ENCODE results near the gene WDR11.

WDR11 gene

GRCh38 chr10:120950051-120950561 is 98.9 kb downstream of the WDR11 start:
- H3K9ac ChIP-seq (ENCODE audit: low read length): no peak overlapping the region
- H2AFZ ChIP-seq (ENCODE audit: low read length): no peak overlapping the region

DNA sequence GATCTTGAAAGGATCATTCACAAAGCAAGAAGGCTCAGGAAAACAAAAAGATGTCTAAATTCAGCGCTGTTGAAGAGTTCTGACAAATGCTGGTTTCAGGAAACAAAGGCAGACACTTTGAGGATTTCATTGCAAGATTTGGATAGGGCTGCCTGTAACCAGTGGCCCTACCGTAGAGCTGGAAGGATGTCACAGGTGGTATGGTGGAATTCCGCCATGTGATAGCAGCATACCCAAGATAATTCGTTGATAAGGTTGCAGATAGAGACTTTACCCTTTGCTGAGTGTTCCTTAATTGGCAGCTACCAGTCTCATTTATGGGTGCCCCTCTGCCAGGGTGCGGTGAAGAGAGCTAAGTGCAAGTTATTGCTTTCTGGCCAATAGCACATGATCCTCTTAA is 100.1 kb downstream of the WDR11 start:
- Histone ChIP-seq H3K9me2 (replicated peaks; ENCODE audit: insufficient read depth, low read length) (no peaks in the 10 kb centered on the region), H3K4me3 (ENCODE audit: low read length) (no peak overlapping the region), H3K36me3 (replicated peaks; ENCODE audit: insufficient read depth, low read length) (no peaks in the 10 kb centered on the region), H3K27me3 (replicated peaks; ENCODE audit: insufficient read depth, low read length) (peaks cover 9% of the 10 kb centered on the region), H3K79me2 (ENCODE audit: low read length) (no peaks in the 10 kb centered on the region), H4K20me1 (ENCODE audit: insufficient read depth, low read length) (no peaks in the 10 kb centered on the region), H3K4me1 (ENCODE audit: low read length) (no peaks in the 10 kb centered on the region), H3K9me3 (replicated peaks; ENCODE audit: insufficient read depth, low read length) (no peaks in the 10 kb centered on the region), H3K9ac (ENCODE audit: low read length) (no peak overlapping the region), H2AFZ (ENCODE audit: low read length) (no peak overlapping the region), H3K4me2 (ENCODE audit: low read depth, low read length) (no peak overlapping the region), H3F3A (ENCODE audit: insufficient read depth, low read length) (no peaks in the 10 kb centered on the region), H3K27ac (ENCODE audit: low read length) (no peak overlapping the region)
- DNase-seq: no peak
- no peak for TF ChIP-seq EZH2phosphoT487 (IDR thresholded peaks at IDR 0.05; ENCODE audit: low read length)
- TF ChIP-seq EZH2 (optimal IDR thresholded peaks at IDR 0.05; ENCODE audit: low read depth, low read length): no peak
- no peak for TF ChIP-seq CTCF (IDR thresholded peaks at IDR 0.05; ENCODE audit: low read length)

More at GRCh38 chr10:120950051-120950561, 98.9 kb downstream of the WDR11 start:
- peaks cover 9% of the 10 kb centered on the region for H3K27me3 ChIP-seq (replicated peaks; ENCODE audit: insufficient read depth, low read length)
- no peaks in the 10 kb centered on the region for H3K36me3 ChIP-seq (replicated peaks; ENCODE audit: insufficient read depth, low read length)
- H3K79me2 ChIP-seq (ENCODE audit: low read length): no peaks in the 10 kb centered on the region
- no peaks in the 10 kb centered on the region for H3K4me1 ChIP-seq (ENCODE audit: low read length)
- no peak for DNase-seq
- no peaks in the 10 kb centered on the region for H4K20me1 ChIP-seq (ENCODE audit: insufficient read depth, low read length)
- no peaks in the 10 kb centered on the region for H3F3A ChIP-seq (ENCODE audit: insufficient read depth, low read length)
- no peak overlapping the region for H3K27ac ChIP-seq (ENCODE audit: low read length)
- no peaks in the 10 kb centered on the region for H3K9me3 ChIP-seq (replicated peaks; ENCODE audit: insufficient read depth, low read length)
- no peaks in the 10 kb centered on the region for H3K9me2 ChIP-seq (replicated peaks; ENCODE audit: insufficient read depth, low read length)
- TF ChIP-seq EZH2phosphoT487 (IDR thresholded peaks at IDR 0.05; ENCODE audit: low read length): no peak
- no peak for TF ChIP-seq EZH2 (optimal IDR thresholded peaks at IDR 0.05; ENCODE audit: low read depth, low read length)
- TF ChIP-seq CTCF (IDR thresholded peaks at IDR 0.05; ENCODE audit: low read length): no peak
- no peak overlapping the region for H3K4me2 ChIP-seq (ENCODE audit: low read depth, low read length)
- H3K4me3 ChIP-seq (ENCODE audit: low read length): no peak overlapping the region

DNA sequence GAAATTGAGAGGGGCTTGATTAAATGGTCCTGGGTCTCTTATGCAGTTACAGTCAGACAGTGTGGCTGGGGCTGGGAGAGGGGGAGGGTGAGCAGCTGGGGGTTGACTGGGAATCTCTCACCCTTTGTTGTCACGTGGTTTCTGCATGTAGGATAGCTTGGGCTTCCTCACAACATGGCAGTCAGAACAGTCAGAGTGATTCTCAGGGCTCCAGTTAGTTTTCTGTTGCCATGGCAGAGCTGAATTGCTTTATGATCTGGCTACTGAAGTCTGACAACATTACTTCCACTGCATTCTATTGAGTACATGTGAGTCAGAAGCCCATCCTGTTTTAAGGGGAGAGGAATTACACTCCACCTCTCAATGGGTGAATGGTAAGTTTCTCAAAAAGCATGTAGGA is 102.7 kb downstream of the WDR11 start:
- no peak for DNase-seq
- Histone ChIP-seq H3K79me2 (ENCODE audit: low read length) (no peaks in the 10 kb centered on the region), H3K27ac (ENCODE audit: low read length) (no peak overlapping the region), H3K4me1 (ENCODE audit: low read length) (no peaks in the 10 kb centered on the region), H3K4me3 (ENCODE audit: low read length) (no peak overlapping the region), H4K20me1 (ENCODE audit: insufficient read depth, low read length) (no peaks in the 10 kb centered on the region), H3K36me3 (replicated peaks; ENCODE audit: insufficient read depth, low read length) (no peaks in the 10 kb centered on the region), H3K4me2 (ENCODE audit: low read depth, low read length) (no peak overlapping the region), H2AFZ (ENCODE audit: low read length) (no peak overlapping the region), H3F3A (ENCODE audit: insufficient read depth, low read length) (no peaks in the 10 kb centered on the region), H3K9me3 (replicated peaks; ENCODE audit: insufficient read depth, low read length) (no peaks in the 10 kb centered on the region), H3K9me2 (replicated peaks; ENCODE audit: insufficient read depth, low read length) (no peaks in the 10 kb centered on the region), H3K27me3 (replicated peaks; ENCODE audit: insufficient read depth, low read length) (peaks cover 9% of the 10 kb centered on the region), H3K9ac (ENCODE audit: low read length) (no peak overlapping the region)
- no peak for TF ChIP-seq CTCF (IDR thresholded peaks at IDR 0.05; ENCODE audit: low read length)

Measured in MM.1S (cell line).